DOHH2 (cell line): ENCODE measurements around the gene NKX2-3.

Source experiments
- H3F3A ChIP-seq: fragments of 200-600 bp; sonication (generic), shearing (Covaris generic); 2 replicates; pipeline ENCODE4 v1.6.0; 2016; ENCODE audit warnings: antibody characterized with exemption, mild to moderate bottlenecking; ENCODE audit not compliant: control insufficient read depth, insufficient read depth
- H3K27ac ChIP-seq: fragments of 200-600 bp; sonication (generic); 2 replicates; pipeline ENCODE4 v1.5.1; 2014; ENCODE audit warnings: low read depth, mild to moderate bottlenecking, low read length, moderate library complexity
- H3K27me3 ChIP-seq: fragments of 200-600 bp; sonication (generic); 2 replicates; pipeline ENCODE4 v1.6.1; 2014; ENCODE audit warnings: mild to moderate bottlenecking, low read length, mixed read lengths; ENCODE audit not compliant: control insufficient read depth
- H3K36me3 ChIP-seq: fragments of 200-600 bp; sonication (generic); 2 replicates; pipeline ENCODE4 v1.6.1; 2014; ENCODE audit warnings: mild to moderate bottlenecking, low read length, moderate library complexity, mixed read lengths; ENCODE audit not compliant: control insufficient read depth
- H3K4me1 ChIP-seq: fragments of 200-600 bp; sonication (generic); 2 replicates; pipeline ENCODE4 v1.6.1; 2014; ENCODE audit warnings: mild to moderate bottlenecking, low read length, mixed read lengths; ENCODE audit not compliant: control insufficient read depth
- H3K4me2 ChIP-seq: fragments of 200-600 bp; sonication (generic); 2 replicates; pipeline ENCODE4 v1.6.0; 2014; ENCODE audit warnings: mild to moderate bottlenecking, low read length, moderate library complexity
- H3K4me3 ChIP-seq: fragments of 200-600 bp; sonication (generic); 2 replicates; pipeline ENCODE4 v1.5.1; 2014; ENCODE audit warnings: mild to moderate bottlenecking, low read length, mixed read lengths
- H3K79me2 ChIP-seq: fragments of 200-600 bp; sonication (generic); 2 replicates; pipeline ENCODE4 v1.6.1; 2014; ENCODE audit warnings: mild to moderate bottlenecking, low read length, mixed read lengths; ENCODE audit not compliant: control insufficient read depth
- H3K9me2 ChIP-seq: fragments of 200-600 bp; sonication (generic); replicated peaks from 2 replicates; pipeline ENCODE4 v1.6.1; 2014; ENCODE audit warnings: mild to moderate bottlenecking, low read length, mixed read lengths; ENCODE audit not compliant: control insufficient read depth
- H3K9me3 ChIP-seq: fragments of 200-600 bp; sonication (generic); 2 replicates; pipeline ENCODE4 v1.6.1; 2014; ENCODE audit warnings: antibody characterized with exemption, low read length, mixed read lengths; ENCODE audit not compliant: control insufficient read depth, insufficient read depth
- H4K20me1 ChIP-seq: fragments of 200-600 bp; sonication (generic); 2 replicates; pipeline ENCODE4 v1.6.0; 2014; ENCODE audit warnings: low read depth, mild to moderate bottlenecking, antibody characterized with exemption, low read length, moderate library complexity; ENCODE audit not compliant: control insufficient read depth, insufficient read depth
- EZH2phosphoT487 ChIP-seq: fragments of 200-600 bp; sonication (generic); IDR thresholded peaks from 2 replicates; pipeline ENCODE4 v1.6.1; 2017; ENCODE audit warnings: borderline replicate concordance, mild to moderate bottlenecking, antibody characterized with exemption, low read length, moderate library complexity, mixed read lengths
- TF ChIP-seq, protein P1 (sequence below): fragments of 200-600 bp; sonication (generic); IDR thresholded peaks from one replicate; pipeline ENCODE4 v1.5.1; 2014; ENCODE audit warnings: antibody characterized with exemption, mild to moderate bottlenecking, low read depth, low read length; ENCODE audit not compliant: poor library complexity, severe bottlenecking

The NKX2-3 gene

GRCh38 chr10:99569961-99570360, 37.2 kb downstream of the NKX2-3 start:
- no peaks in the 10 kb centered on the region for H3K79me2 ChIP-seq
- H3K4me2 ChIP-seq, result no peak overlapping the region
- no peak overlapping the region for H3K4me3 ChIP-seq
- H3K4me1 ChIP-seq, result no peaks in the 10 kb centered on the region
- H3F3A ChIP-seq, result no peaks in the 10 kb centered on the region
- no peaks in the 10 kb centered on the region for H3K36me3 ChIP-seq
- H3K27me3 ChIP-seq, result no peaks in the 10 kb centered on the region
- H3K9me2 ChIP-seq, result no peaks in the 10 kb centered on the region
- no peak overlapping the region for H3K27ac ChIP-seq
- H3K9me3 ChIP-seq, result no peaks in the 10 kb centered on the region
- TF ChIP-seq, protein P1, sequence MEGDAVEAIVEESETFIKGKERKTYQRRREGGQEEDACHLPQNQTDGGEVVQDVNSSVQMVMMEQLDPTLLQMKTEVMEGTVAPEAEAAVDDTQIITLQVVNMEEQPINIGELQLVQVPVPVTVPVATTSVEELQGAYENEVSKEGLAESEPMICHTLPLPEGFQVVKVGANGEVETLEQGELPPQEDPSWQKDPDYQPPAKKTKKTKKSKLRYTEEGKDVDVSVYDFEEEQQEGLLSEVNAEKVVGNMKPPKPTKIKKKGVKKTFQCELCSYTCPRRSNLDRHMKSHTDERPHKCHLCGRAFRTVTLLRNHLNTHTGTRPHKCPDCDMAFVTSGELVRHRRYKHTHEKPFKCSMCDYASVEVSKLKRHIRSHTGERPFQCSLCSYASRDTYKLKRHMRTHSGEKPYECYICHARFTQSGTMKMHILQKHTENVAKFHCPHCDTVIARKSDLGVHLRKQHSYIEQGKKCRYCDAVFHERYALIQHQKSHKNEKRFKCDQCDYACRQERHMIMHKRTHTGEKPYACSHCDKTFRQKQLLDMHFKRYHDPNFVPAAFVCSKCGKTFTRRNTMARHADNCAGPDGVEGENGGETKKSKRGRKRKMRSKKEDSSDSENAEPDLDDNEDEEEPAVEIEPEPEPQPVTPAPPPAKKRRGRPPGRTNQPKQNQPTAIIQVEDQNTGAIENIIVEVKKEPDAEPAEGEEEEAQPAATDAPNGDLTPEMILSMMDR, result no peak
- TF ChIP-seq EZH2phosphoT487, result no peak
- no peaks in the 10 kb centered on the region for H4K20me1 ChIP-seq

- no peaks in the 10 kb centered on the region for H3K27me3 ChIP-seq
- H3K9me3 ChIP-seq, result no peaks in the 10 kb centered on the region
- no peaks in the 10 kb centered on the region for H3K36me3 ChIP-seq
- no peak for TF ChIP-seq EZH2phosphoT487
- TF ChIP-seq, protein P1, result no peak
- H3K9me2 ChIP-seq, result no peaks in the 10 kb centered on the region
- no peak overlapping the region for H3K4me2 ChIP-seq
- no peaks in the 10 kb centered on the region for H3F3A ChIP-seq
- no peaks in the 10 kb centered on the region for H3K79me2 ChIP-seq
- H3K27ac ChIP-seq, result no peak overlapping the region
- no peaks in the 10 kb centered on the region for H4K20me1 ChIP-seq
- no peak overlapping the region for H3K4me3 ChIP-seq
- H3K4me1 ChIP-seq, result no peaks in the 10 kb centered on the region
These were observed 39.1 kb downstream of the NKX2-3 start for GRCh38 chr10:99571816-99572215.

DNA sequence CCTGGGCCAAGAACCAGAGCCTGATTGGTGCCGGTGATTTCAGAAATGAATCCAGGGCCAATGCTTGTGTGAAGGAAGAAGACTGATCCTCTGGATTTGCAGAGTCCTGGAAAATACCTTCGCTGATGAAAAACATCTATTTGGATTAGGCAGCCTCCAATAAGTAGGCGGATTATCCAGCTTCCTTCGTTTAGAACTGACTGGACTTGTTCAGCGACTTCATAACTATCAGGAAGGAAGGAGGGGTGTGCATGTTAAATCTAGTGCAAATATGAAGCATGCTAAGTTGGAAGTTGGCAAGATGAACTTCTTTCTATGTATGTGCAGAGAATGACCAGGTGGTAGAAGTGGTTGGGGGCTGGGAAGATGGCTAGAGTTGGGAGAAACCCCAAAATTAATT, 41.0 kb downstream of the NKX2-3 start:
- H3K9me3 ChIP-seq, result no peaks in the 10 kb centered on the region
- H3K4me3 ChIP-seq, result no peak overlapping the region
- no peak overlapping the region for H3K4me2 ChIP-seq
- no peaks in the 10 kb centered on the region for H3F3A ChIP-seq
- no peaks in the 10 kb centered on the region for H3K27me3 ChIP-seq
- H3K79me2 ChIP-seq, result no peaks in the 10 kb centered on the region
- no peaks in the 10 kb centered on the region for H3K4me1 ChIP-seq
- H4K20me1 ChIP-seq, result no peaks in the 10 kb centered on the region
- no peaks in the 10 kb centered on the region for H3K9me2 ChIP-seq
- TF ChIP-seq, protein P1, result no peak
- TF ChIP-seq EZH2phosphoT487, result no peak
- no peaks in the 10 kb centered on the region for H3K36me3 ChIP-seq
- H3K27ac ChIP-seq, result no peak overlapping the region

DNA sequence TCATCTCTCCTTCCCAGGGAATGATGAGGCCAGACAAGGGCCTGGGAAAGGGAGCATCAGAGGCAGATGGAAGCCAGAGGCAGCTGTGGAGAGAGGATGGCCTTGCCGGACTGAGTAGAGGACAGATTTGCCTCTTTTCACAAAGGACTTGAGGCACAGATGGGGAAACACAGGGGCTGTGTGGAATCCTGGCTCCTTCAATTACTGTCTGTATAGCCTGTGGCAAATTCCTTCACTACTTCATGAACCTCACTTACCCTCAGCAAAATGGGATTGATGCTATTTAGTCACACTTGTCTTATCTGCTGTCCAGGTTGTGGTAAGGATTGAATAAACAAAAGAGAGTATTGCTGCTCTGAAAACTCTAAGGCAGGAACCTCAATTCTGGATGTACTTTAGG, 47.2 kb downstream of the NKX2-3 start:
- Histone ChIP-seq H3K9me2 (no peaks in the 10 kb centered on the region), H3K36me3 (no peaks in the 10 kb centered on the region), H3K4me1 (no peaks in the 10 kb centered on the region), H3K27me3 (peaks cover 7% of the 10 kb centered on the region; the same call in 1 of the 2 replicates), H3K9me3 (no peaks in the 10 kb centered on the region), H3K79me2 (no peaks in the 10 kb centered on the region), H3K4me3 (no peak overlapping the region), H3K27ac (no peak overlapping the region), H4K20me1 (no peaks in the 10 kb centered on the region), H3F3A (no peaks in the 10 kb centered on the region), H3K4me2 (no peak overlapping the region)
- TF ChIP-seq, protein P1, result no peak
- TF ChIP-seq EZH2phosphoT487, result no peak
